ENCODE measurements around the gene SLC22A15.

- TF ChIP-seq POLR2A (IDR thresholded peaks at IDR 0.05; ENCODE audit: extremely low read depth, insufficient read length) (no peak), CTCF (IDR thresholded peaks at IDR 0.05; ENCODE audit: low read depth, low read length) (no peak)
These were observed 3.2 kb upstream of the SLC22A15 start for GRCh38 chr1:115973154-115973553.
